ENCODE results near the gene ZNF629.
A peak's percentile ranks its signal among the peaks of the same experiment; 100 is the strongest.
"Not testable (repeated sequence)": the region's sequence is repeated elsewhere in the genome, so short reads cannot be mapped to it uniquely, and the experiment has no call there.

Gene ZNF629

GRCh38 chr16:30786936-30787612 is at the start of gene ZNF629:
TSS of gene ZNF629 (minus strand) at chr16:30787205. CDS start at chr16:30784482, 2,723 bp downstream.
- peak; percentile 93 for DNase-seq (ENCODE audit: low spot score)

- DNase-seq (ENCODE audit: low spot score), result no peak
These were observed 47.2 kb upstream of the ZNF629 start for GRCh38 chr16:30834130-30834740.

GRCh38 chr16:30830072-30830417 is 43.0 kb upstream of the ZNF629 start:
- DNase-seq (ENCODE audit: low spot score), result no peak

- peak; percentile 27 for DNase-seq (ENCODE audit: low spot score)
These were observed 42.4 kb upstream of the ZNF629 start for GRCh38 chr16:30829130-30830071.

GRCh38 chr16:30821891-30822290 is 34.9 kb upstream of the ZNF629 start:
- DNase-seq (ENCODE audit: low spot score), result no peak

- not testable (repeated sequence) for DNase-seq (ENCODE audit: low spot score)
These were observed 34.4 kb upstream of the ZNF629 start for GRCh38 chr16:30821441-30821840.

- DNase-seq (ENCODE audit: low spot score), result no peak
These were observed 34.0 kb upstream of the ZNF629 start for GRCh38 chr16:30820952-30821421.

- no peak for DNase-seq (ENCODE audit: low spot score)
These were observed 29.8 kb upstream of the ZNF629 start for GRCh38 chr16:30816769-30817168.

- DNase-seq (ENCODE audit: low spot score), result no peak
These were observed 26.8 kb upstream of the ZNF629 start for GRCh38 chr16:30813821-30814189.

GRCh38 chr16:30809675-30810074 is 22.7 kb upstream of the ZNF629 start:
- DNase-seq (ENCODE audit: low spot score), result not testable (repeated sequence)

GRCh38 chr16:30808890-30809426 is 22.0 kb upstream of the ZNF629 start:
- not testable (repeated sequence) for DNase-seq (ENCODE audit: low spot score)

- no peak for DNase-seq (ENCODE audit: low spot score)
These were observed 21.1 kb upstream of the ZNF629 start for GRCh38 chr16:30808146-30808545.

GRCh38 chr16:30805370-30806169 is 18.6 kb upstream of the ZNF629 start:
- peak; percentile 93 for DNase-seq (ENCODE audit: low spot score)

- DNase-seq (ENCODE audit: low spot score), result no peak
These were observed 18.0 kb upstream of the ZNF629 start for GRCh38 chr16:30805056-30805369.

GRCh38 chr16:30802936-30803335 is 15.9 kb upstream of the ZNF629 start:
- DNase-seq (ENCODE audit: low spot score), result no peak

- DNase-seq (ENCODE audit: low spot score), result no peak
These were observed 10.8 kb upstream of the ZNF629 start for GRCh38 chr16:30797670-30798309.

- DNase-seq (ENCODE audit: low spot score), result no peak
These were observed 7.6 kb upstream of the ZNF629 start for GRCh38 chr16:30794634-30795033.

- DNase-seq (ENCODE audit: low spot score), result no peak
These were observed 6.6 kb upstream of the ZNF629 start for GRCh38 chr16:30793508-30794069.

- DNase-seq (ENCODE audit: low spot score), result no peak
These were observed 791 bp upstream of the ZNF629 start for GRCh38 chr16:30787613-30788378.
